Endodermal cell (in vitro differentiated cells): ENCODE measurements around the gene RPIA. TPM values are rescaled to one million over a fixed set of nuclear protein-coding genes. Genes with fewer than 3 reads are reported as not detected.

Experiments used
- DNase-seq: peaks from one replicate; pipeline ENCODE4 v3.0.0-alpha.2; 2017
- H3K27ac ChIP-seq: 2 replicates; pipeline ENCODE4 v1.5.1; 2013; ENCODE audit warnings: mild to moderate bottlenecking, low read depth, low read length, moderate library complexity
- H3K27me3 ChIP-seq: 2 replicates; pipeline ENCODE4 v1.6.1; 2013; ENCODE audit warnings: mild to moderate bottlenecking, low read length, moderate library complexity; ENCODE audit not compliant: insufficient read depth, control insufficient read depth, poor library complexity, severe bottlenecking
- H3K36me3 ChIP-seq: 2 replicates; pipeline ENCODE4 v1.7.0; 2013; ENCODE audit warnings: mild to moderate bottlenecking, low read length, moderate library complexity; ENCODE audit not compliant: control insufficient read depth, insufficient read depth
- H3K4me1 ChIP-seq: one replicate; pipeline ENCODE4 v1.7.0; 2013; ENCODE audit warnings: low read length; ENCODE audit not compliant: control insufficient read depth, insufficient read depth
- H3K4me3 ChIP-seq: 2 replicates; pipeline ENCODE4 v1.5.1; 2013; ENCODE audit warnings: mild to moderate bottlenecking, low read length, moderate library complexity
- H3K9ac ChIP-seq: 2 replicates; pipeline ENCODE4 v1.6.1; 2013; ENCODE audit warnings: mild to moderate bottlenecking, low read length, moderate library complexity; ENCODE audit not compliant: poor library complexity, severe bottlenecking; ENCODE audit errors: extremely low read depth
- H3K9me3 ChIP-seq: 2 replicates; pipeline ENCODE4 v1.6.1; 2013; ENCODE audit warnings: mild to moderate bottlenecking, low read length, moderate library complexity; ENCODE audit not compliant: control insufficient read depth
- H3K27ac Mint-ChIP-seq: 2 replicates; pipeline ENCODE4 v1.8.0; 2020; ENCODE audit warnings: mixed read lengths
- H3K27me3 Mint-ChIP-seq: 2 replicates; pipeline ENCODE4 v1.8.0; 2021; ENCODE audit warnings: mild to moderate bottlenecking, mixed read lengths; ENCODE audit not compliant: insufficient read depth
- H3K36me3 Mint-ChIP-seq: 2 replicates; pipeline ENCODE4 v1.8.0; 2020; ENCODE audit warnings: low read depth, mixed read lengths
- H3K4me1 Mint-ChIP-seq: 2 replicates; pipeline ENCODE4 v1.8.0; 2020; ENCODE audit warnings: mixed read lengths
- H3K4me3 Mint-ChIP-seq: 2 replicates; pipeline ENCODE4 v1.8.0; 2020; ENCODE audit warnings: mild to moderate bottlenecking, moderate library complexity, mixed read lengths
- H3K9me3 Mint-ChIP-seq: 2 replicates; pipeline ENCODE4 v1.8.0; 2020; ENCODE audit warnings: mild to moderate bottlenecking, mixed read lengths
- CTCF ChIP-seq: fragments of 200-600 bp; sonication (generic); conservative IDR thresholded peaks from 2 replicates; pipeline ENCODE4 v1.5.0; 2021; ENCODE audit warnings: antibody characterized with exemption, mild to moderate bottlenecking
- WGBS, 2 experiments: methylation state at CpG; one replicate each; pipeline versions ENCODE4 v1.1.5 to v1.1.7; 2013; ENCODE audit warnings: missing lambda C conversion rate in 2 of 2, mixed read lengths in 1 of 2; ENCODE audit not compliant: insufficient coverage in 1 of 2, insufficient read length in 1 of 2; 5-methylcytosine and 5-hydroxymethylcytosine counted together
- total RNA-seq, 2 donors: library from RNA; stranded (reverse); fragmentation: NEBNext Ultra II Directional in 1 of 2; extraction: Animal tissue kit (Norgen Biotek cat#: 25700) in 1 of 2; gene quantifications; 2 replicates in 1 of 2; 3 replicates in 1 of 2; pipeline ENCODE4 v1.2.1, GENCODE V29; 2021

RPIA gene
- total RNA-seq, 2 donors from 2014 or later, result 16.2 to 26.0 TPM

DNA sequence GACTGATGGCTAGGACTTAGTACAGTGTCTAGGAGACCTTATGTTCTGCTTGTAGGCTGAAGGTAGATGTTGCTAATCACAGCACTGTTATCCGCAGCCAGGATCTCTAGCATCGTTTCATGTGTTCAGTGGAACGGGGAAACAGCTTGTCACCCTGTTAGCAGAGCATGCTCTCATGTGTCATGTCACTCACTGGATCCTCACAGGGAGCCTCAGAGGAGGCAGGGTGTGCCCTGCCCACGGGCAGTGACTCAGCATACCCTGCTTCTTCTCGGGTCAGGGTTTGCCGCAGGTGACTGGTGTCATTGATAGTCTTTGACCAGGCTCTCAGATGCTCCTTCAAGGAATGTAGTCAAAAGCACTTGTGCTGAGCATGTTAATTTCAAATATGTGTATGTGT, 44.4 kb downstream of the RPIA start:
- TF ChIP-seq CTCF, result no peak
- Mint-ChIP-seq H3K4me1 (peaks cover 20% of the 10 kb centered on the region), H3K4me3 (no peak overlapping the region), H3K27me3 (no peaks in the 10 kb centered on the region), H3K9me3 (no peaks in the 10 kb centered on the region), H3K27ac (no peak overlapping the region), H3K36me3 (peaks cover 35% of the 10 kb centered on the region)
- Histone ChIP-seq H3K4me3 (no peak overlapping the region), H3K4me1 (peaks cover 10% of the 10 kb centered on the region), H3K9ac (no peak overlapping the region), H3K27me3 (no peaks in the 10 kb centered on the region), H3K36me3 (peaks cover 30% of the 10 kb centered on the region), H3K9me3 (peaks cover 3% of the 10 kb centered on the region), H3K27ac (no peak overlapping the region)
- DNase-seq, result no peak
- 89 to 96% methylated on average over 3 to 6 of the region's 6 CpGs for WGBS, 2 experiments

DNA sequence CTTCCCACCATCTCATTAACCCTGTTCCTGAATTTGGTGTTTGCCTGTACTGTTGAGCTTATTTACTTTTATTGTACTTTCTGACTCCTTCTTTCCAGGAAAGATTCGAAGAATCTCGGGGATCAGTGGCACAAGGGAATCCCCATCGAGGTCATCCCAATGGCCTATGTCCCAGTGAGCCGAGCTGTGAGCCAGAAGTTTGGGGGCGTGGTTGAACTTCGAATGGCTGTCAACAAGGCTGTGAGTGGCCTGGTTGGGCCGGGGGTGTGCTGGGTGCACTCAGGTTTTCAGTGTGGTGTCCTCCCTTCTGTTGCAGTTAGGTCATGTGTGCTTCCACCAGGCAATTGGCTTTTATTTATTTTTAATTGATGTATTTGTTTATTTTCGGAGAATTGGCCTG, 45.0 kb downstream of the RPIA start:
- Mint-ChIP-seq H3K27me3 (no peaks in the 10 kb centered on the region), H3K27ac (no peak overlapping the region), H3K9me3 (peaks cover 3% of the 10 kb centered on the region), H3K4me3 (no peak overlapping the region), H3K36me3 (peaks cover 41% of the 10 kb centered on the region), H3K4me1 (peaks cover 20% of the 10 kb centered on the region)
- no peak for TF ChIP-seq CTCF
- DNase-seq, result no peak
- H3K9me3 ChIP-seq, result peaks cover 9% of the 10 kb centered on the region
- peaks cover 10% of the 10 kb centered on the region for H3K4me1 ChIP-seq
- peaks cover 36% of the 10 kb centered on the region for H3K36me3 ChIP-seq
- H3K27me3 ChIP-seq, result no peaks in the 10 kb centered on the region
- no peak overlapping the region for H3K4me3 ChIP-seq
- no peak overlapping the region for H3K9ac ChIP-seq
- H3K27ac ChIP-seq, result no peak overlapping the region
- 89 to 100% methylated on average over 2 to 8 of the region's 8 CpGs for WGBS, 2 experiments

GRCh38 chr2:88737385-88737784, 45.9 kb downstream of the RPIA start:
- no peak overlapping the region for H3K27ac ChIP-seq
- DNase-seq, result no peak
- TF ChIP-seq CTCF, result no peak
- H3K4me3 ChIP-seq, result no peak overlapping the region
- peaks cover 50% of the 10 kb centered on the region for H3K36me3 Mint-ChIP-seq
- peaks cover 45% of the 10 kb centered on the region for H3K36me3 ChIP-seq
- no peaks in the 10 kb centered on the region for H3K27me3 ChIP-seq
- peaks cover 12% of the 10 kb centered on the region for H3K9me3 Mint-ChIP-seq
- H3K4me1 ChIP-seq, result peaks cover 10% of the 10 kb centered on the region
- WGBS, 2 experiments, result 94 to 95% methylated on average over 4 of the region's 4 CpGs
- H3K4me1 Mint-ChIP-seq, result peaks cover 24% of the 10 kb centered on the region
- peaks cover 18% of the 10 kb centered on the region for H3K9me3 ChIP-seq
- H3K4me3 Mint-ChIP-seq, result no peak overlapping the region
- no peak overlapping the region for H3K9ac ChIP-seq
- no peak overlapping the region for H3K27ac Mint-ChIP-seq
- H3K27me3 Mint-ChIP-seq, result no peaks in the 10 kb centered on the region
